Measurements from ENCODE around the gene RHOBTB3. TPM values are rescaled to one million over a fixed set of nuclear protein-coding genes. Genes with fewer than 3 reads are reported as not detected.

Gene RHOBTB3
- total RNA-seq, 3 donors from 2014 or later: 56.5 to 85.2 (median 60.4) TPM

DNA sequence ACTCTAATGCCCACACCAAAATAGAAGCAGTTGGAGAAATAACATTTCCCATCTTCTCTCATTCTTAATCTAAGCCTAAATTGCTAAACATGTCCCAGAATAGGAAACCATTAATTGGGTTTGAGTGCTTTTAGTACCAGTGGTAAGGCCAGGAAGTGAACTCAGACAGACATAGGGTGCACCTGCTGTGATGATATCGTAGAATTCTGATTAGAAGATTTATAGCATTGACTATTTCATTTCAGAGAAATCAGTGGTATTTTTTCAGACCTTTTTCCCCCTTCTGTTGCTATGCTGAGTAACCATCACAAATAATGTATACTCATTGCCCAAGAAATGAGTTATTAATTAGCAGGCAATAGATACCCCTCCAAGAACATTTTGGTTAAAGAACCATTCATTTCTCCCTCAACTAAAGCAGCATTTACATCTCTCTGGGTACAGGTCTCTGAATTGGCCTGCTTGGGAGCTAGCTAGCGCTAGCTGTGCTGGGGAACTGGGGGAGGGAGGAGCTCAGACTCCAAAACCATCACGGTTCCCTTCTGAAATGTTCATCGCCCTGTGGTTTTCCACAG, 84.1 kb downstream of the RHOBTB3 start:
- peaks cover 60% of the 10 kb centered on the region for H3K4me1 ChIP-seq (ENCODE audit: low read depth)
- intact Hi-C loops (cut with DNase I, micrococcal nuclease): no loop called here
- no peak for ATAC-seq
- no peaks in the 10 kb centered on the region for H3K9me3 ChIP-seq
- peak in 1 of 3 donors; percentile 1 for DNase-seq
- H3K36me3 ChIP-seq (ENCODE audit: low read depth): no peaks in the 10 kb centered on the region
- no peak for TF ChIP-seq CTCF (IDR thresholded peaks at IDR 0.05)
- no peak overlapping the region for H3K4me3 ChIP-seq

GRCh38 chr5:95816341-95816740, 85.2 kb downstream of the RHOBTB3 start:
- H3K4me1 ChIP-seq (ENCODE audit: low read depth): peaks cover 53% of the 10 kb centered on the region
- intact Hi-C loops (cut with DNase I, micrococcal nuclease): no loop called here

DNA sequence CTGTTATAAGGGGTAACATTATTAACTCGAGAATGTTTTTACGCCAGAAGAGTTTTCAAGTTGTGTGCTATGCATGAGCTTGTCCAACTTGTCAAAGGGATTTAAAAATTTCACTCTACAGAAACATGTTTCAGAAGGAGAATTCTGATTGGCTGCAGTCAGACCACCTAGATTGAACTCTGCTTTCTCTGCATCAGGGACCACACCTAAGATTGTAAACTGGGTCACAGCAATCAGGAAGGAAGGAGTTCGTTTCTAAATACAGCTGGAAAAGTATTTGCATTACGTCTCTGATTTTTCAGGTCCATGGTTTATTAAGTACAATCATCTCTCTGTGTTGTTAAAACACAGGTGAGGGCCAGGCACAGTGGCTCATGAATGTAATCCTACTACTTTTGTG, 85.6 kb downstream of the RHOBTB3 start:
- no peak overlapping the region for H3K4me3 ChIP-seq
- H3K9me3 ChIP-seq: no peaks in the 10 kb centered on the region
- TF ChIP-seq CTCF (IDR thresholded peaks at IDR 0.05): no peak
- H3K4me1 ChIP-seq (ENCODE audit: low read depth): peaks cover 51% of the 10 kb centered on the region
- intact Hi-C loops (cut with DNase I, micrococcal nuclease): no loop called here
- DNase-seq (peak in 1 of 3 donors; percentile 52), ATAC-seq (peak; percentile 73)
- no peaks in the 10 kb centered on the region for H3K36me3 ChIP-seq (ENCODE audit: low read depth)

More at GRCh38 chr5:95816341-95816740, 85.2 kb downstream of the RHOBTB3 start:
- peak in 1 of 3 donors; percentile 6 for DNase-seq
- Histone ChIP-seq H3K4me3 (no peak overlapping the region), H3K9me3 (no peaks in the 10 kb centered on the region), H3K36me3 (ENCODE audit: low read depth) (no peaks in the 10 kb centered on the region)
- no peak for TF ChIP-seq CTCF (IDR thresholded peaks at IDR 0.05)
- ATAC-seq: no peak

DNA sequence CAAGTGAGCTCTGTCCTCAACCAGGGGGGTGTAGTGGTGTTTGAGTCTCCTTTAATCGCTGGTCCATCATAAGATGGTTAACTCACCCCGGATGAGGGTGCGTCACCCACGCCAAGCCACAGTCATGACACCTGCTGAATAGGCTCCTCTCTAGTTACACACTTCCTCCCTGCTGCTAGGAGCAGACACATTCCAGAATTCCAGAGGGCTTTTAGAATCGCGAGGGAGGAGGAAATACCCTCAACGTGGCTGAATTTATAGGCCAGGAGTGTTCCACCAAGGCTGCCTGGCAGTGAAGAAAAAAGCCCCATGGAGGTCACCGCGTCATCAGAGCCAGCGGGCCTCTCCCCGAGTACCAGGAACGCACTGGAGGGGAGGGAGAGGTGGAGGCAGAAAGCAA, 86.3 kb downstream of the RHOBTB3 start:
- no peak for TF ChIP-seq CTCF (IDR thresholded peaks at IDR 0.05)
- ATAC-seq: peak; percentile 67
- peak in 2 of 3 donors; percentile 60 to 65 for DNase-seq
- Histone ChIP-seq H3K9me3 (no peaks in the 10 kb centered on the region), H3K36me3 (ENCODE audit: low read depth) (no peaks in the 10 kb centered on the region), H3K4me1 (ENCODE audit: low read depth) (peaks cover 46% of the 10 kb centered on the region), H3K4me3 (no peak overlapping the region)
- intact Hi-C loops (cut with DNase I, micrococcal nuclease): no loop called here

DNA sequence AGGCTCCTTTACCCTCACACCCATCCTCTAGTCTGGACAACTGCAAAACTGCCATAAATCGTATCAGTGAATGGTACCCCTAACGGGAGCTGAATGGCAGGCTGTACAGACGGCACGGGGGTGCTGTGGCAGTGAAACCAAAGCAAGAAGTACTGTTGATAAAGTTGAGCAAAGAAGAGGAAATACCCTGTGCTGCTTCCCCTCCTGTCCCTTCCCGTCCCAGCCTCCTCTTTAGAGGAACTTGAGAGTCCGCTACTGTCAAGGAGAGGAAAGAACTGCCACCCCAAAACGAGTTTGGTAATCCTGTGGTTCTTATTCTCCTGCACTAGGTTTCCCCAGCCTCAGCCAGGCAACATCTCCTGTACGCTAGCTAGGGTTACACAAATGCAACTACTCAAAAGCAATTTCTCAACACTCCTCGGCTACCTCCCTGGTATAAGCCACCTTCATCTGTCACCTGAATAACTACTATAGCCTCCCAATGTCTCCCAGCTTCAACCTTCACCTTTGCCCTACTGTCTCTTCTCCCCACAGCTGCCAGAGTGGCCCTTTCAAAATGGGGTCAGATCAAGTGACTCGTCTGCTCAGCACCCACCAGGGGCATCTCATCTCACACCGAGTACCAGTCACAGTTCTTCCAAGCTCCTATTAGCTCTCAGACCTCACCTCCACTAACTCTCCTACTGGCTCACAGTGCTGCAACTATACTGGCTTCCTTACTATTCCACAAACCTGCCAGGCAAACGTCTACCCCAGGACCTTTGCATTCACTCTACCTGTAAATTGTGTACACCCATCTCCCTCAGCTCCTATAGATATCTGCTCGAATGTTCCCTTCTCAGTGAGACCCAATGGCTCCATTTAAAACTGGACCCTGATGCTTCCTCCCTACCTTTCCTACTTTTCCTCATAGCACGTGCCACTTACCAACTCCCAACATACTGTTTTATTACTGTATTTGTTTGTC, 87.3 kb downstream of the RHOBTB3 start:
- TF ChIP-seq CTCF (IDR thresholded peaks at IDR 0.05): no peak
- DNase-seq (peak in 1 of 3 donors; percentile 52), ATAC-seq (peak; percentile 7)
- intact Hi-C loops (cut with DNase I, micrococcal nuclease): no loop called here
- no peaks in the 10 kb centered on the region for H3K9me3 ChIP-seq
- peaks cover 49% of the 10 kb centered on the region for H3K4me1 ChIP-seq (ENCODE audit: low read depth)
- no peaks in the 10 kb centered on the region for H3K36me3 ChIP-seq (ENCODE audit: low read depth)
- no peak overlapping the region for H3K4me3 ChIP-seq

Measured in mucosa of descending colon (tissue), 3 donors.